HepG2 (cell line): ENCODE measurements around the gene TRPV4. TPM values are rescaled to one million over a fixed set of nuclear protein-coding genes. Genes with fewer than 3 reads are reported as not detected.

ENCODE experiments used
- RFX1 ChIP-seq: fragments of 450-650 bp; IDR thresholded peaks from 2 replicates; pipeline ENCODE4 v1.6.1; 2017
- SP5 ChIP-seq: IDR thresholded peaks from 2 replicates; pipeline ENCODE4 v1.6.1; 2016; ENCODE audit warnings: low read depth, borderline replicate concordance
- ZFAT ChIP-seq: sonication (generic); formaldehyde crosslinking; conservative IDR thresholded peaks from 2 replicates; pipeline ENCODE4 v1.8.1; 2023; ENCODE audit warnings: missing genetic modification reagents, inconsistent platforms
- ZNF337 ChIP-seq: sonication (generic); formaldehyde crosslinking; IDR thresholded peaks from 2 replicates; pipeline ENCODE4 v1.5.1; 2020; ENCODE audit warnings: missing genetic modification reagents, low read depth, mild to moderate bottlenecking, borderline replicate concordance
- ZNF484 ChIP-seq: sonication (generic); formaldehyde crosslinking; IDR thresholded peaks from 2 replicates; pipeline ENCODE4 v1.5.1; 2020; ENCODE audit warnings: mild to moderate bottlenecking, low read depth, missing genetic modification reagents, borderline replicate concordance
- polyA plus RNA-seq, 8 experiments: library from polyadenylated mRNA; depleted of rRNA in 3 of 8; stranded (reverse) in 7 of 8; unstranded in 1 of 8; fragments of >200 nt; fragmentation: Illumina TruSeq in 4 of 8; extraction: Trizol in 4 of 8; gene quantifications; 2 replicates each; pipeline versions ENCODE4 v1.2.1 to v1.2.3, GENCODE V29; 2011 to 2016; ENCODE audit warnings: low read depth in 4 of 8, missing spikeins in 1 of 8, mixed read lengths in 1 of 8; ENCODE audit not compliant: insufficient read depth in 1 of 8
- total RNA-seq, 5 experiments: library from RNA; depleted of rRNA; stranded (reverse); fragments of >200 nt; fragmentation: Illumina TruSeq; extraction: Trizol; gene quantifications; 2 replicates each; pipeline ENCODE4 v1.2.3, GENCODE V29; 2016; ENCODE audit warnings: low read depth in 1 of 5
- TF ChIP-seq, protein P1 (sequence below): sonication (generic); formaldehyde crosslinking; IDR thresholded peaks from 2 replicates; pipeline ENCODE4 v1.4.0; 2020; ENCODE audit warnings: missing genetic modification reagents
- TF ChIP-seq, protein P2 (sequence below): sonication (generic); formaldehyde crosslinking; IDR thresholded peaks from 2 replicates; pipeline ENCODE4 v1.5.1; 2020; ENCODE audit warnings: missing genetic modification reagents, mild to moderate bottlenecking, borderline replicate concordance
- TF ChIP-seq, protein P3 (sequence below): sonication (generic); formaldehyde crosslinking; IDR thresholded peaks from 2 replicates; pipeline ENCODE4 v1.4.0; 2020; ENCODE audit warnings: missing genetic modification reagents
- TF ChIP-seq, protein P4 (sequence below): sonication (generic); formaldehyde crosslinking; IDR thresholded peaks from 2 replicates; pipeline ENCODE4 v1.5.0; 2020; ENCODE audit warnings: missing genetic modification reagents, mild to moderate bottlenecking, borderline replicate concordance

The TRPV4 gene
- total and polyA plus RNA-seq, 2 of the 13 experiments (the other 11 are each of a cell fraction or from before 2014, with no cell fraction given) = 0.66 to 4.7 TPM

DNA sequence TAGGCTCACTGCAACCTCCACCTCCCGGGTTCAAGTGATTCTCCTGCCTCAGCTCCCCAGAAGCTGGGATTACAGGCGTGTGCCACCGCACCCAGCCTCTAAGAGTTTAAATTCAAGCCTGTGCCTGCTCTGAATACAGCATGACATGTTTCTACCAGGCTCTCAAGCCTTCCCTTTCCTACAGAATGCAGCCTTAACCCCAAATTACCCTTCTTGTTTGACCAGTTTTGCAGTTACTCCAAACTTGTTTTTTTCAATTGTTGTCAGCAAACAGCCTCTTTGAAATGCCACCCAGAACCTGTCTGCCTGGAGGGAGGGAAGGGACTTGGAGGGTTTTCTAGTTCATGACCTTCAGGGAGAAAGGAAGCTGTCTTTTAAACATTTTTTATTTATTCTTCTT lies 31.7 kb upstream of the TRPV4 start (continued):
- TF ChIP-seq, protein P1, sequence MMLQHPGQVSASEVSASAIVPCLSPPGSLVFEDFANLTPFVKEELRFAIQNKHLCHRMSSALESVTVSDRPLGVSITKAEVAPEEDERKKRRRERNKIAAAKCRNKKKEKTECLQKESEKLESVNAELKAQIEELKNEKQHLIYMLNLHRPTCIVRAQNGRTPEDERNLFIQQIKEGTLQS = no peak
- no peak for TF ChIP-seq ZNF337 (CRISPR knock-in tag)
- no peak for TF ChIP-seq RFX1
- TF ChIP-seq, protein P2, sequence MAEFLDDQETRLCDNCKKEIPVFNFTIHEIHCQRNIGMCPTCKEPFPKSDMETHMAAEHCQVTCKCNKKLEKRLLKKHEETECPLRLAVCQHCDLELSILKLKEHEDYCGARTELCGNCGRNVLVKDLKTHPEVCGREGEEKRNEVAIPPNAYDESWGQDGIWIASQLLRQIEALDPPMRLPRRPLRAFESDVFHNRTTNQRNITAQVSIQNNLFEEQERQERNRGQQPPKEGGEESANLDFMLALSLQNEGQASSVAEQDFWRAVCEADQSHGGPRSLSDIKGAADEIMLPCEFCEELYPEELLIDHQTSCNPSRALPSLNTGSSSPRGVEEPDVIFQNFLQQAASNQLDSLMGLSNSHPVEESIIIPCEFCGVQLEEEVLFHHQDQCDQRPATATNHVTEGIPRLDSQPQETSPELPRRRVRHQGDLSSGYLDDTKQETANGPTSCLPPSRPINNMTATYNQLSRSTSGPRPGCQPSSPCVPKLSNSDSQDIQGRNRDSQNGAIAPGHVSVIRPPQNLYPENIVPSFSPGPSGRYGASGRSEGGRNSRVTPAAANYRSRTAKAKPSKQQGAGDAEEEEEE (CRISPR knock-in tag) = no peak
- no peak for TF ChIP-seq ZNF484 (CRISPR knock-in tag)
- TF ChIP-seq, protein P3, sequence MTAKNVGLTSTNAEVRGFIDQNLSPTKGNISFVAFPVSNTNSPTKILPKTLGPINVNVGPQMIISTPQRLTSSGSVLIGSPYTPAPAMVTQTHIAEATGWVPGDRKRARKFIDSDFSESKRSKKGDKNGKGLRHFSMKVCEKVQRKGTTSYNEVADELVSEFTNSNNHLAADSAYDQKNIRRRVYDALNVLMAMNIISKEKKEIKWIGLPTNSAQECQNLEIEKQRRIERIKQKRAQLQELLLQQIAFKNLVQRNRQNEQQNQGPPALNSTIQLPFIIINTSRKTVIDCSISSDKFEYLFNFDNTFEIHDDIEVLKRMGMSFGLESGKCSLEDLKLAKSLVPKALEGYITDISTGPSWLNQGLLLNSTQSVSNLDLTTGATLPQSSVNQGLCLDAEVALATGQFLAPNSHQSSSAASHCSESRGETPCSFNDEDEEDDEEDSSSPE (CRISPR knock-in tag) = no peak
- TF ChIP-seq, protein P4, sequence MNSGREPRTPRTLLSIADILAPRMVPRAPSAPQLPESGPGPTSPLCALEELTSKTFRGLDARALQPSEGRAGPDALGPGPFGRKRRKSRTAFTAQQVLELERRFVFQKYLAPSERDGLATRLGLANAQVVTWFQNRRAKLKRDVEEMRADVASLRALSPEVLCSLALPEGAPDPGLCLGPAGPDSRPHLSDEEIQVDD (CRISPR knock-in tag) = no peak
- TF ChIP-seq SP5 (CRISPR knock-in tag) = no peak
- no peak for TF ChIP-seq ZFAT (CRISPR knock-in tag)
